ENCODE measurements around the gene PXN. TPM values are rescaled to one million over a fixed set of nuclear protein-coding genes. Genes with fewer than 3 reads are reported as not detected.

PXN gene
- total and polyA plus RNA-seq, 2 of the 13 experiments (the other 11 are each of a cell fraction or from before 2014, with no cell fraction given): 13.6 to 14.2 TPM

GRCh38 chr12:120228291-120229070, 37.0 kb downstream of the PXN start (continued):
- TF ChIP-seq, protein P1, sequence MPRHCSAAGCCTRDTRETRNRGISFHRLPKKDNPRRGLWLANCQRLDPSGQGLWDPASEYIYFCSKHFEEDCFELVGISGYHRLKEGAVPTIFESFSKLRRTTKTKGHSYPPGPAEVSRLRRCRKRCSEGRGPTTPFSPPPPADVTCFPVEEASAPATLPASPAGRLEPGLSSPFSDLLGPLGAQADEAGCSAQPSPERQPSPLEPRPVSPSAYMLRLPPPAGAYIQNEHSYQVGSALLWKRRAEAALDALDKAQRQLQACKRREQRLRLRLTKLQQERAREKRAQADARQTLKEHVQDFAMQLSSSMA (CRISPR knock-in tag; IDR thresholded peaks at IDR 0.05): 0 out of 2 replicates have a peak, but pooled peaks have one; percentile 70
- TF ChIP-seq FLYWCH1 (CRISPR knock-in tag; IDR thresholded peaks at IDR 0.05): no peak
- peak; percentile 9; the same call in 1 of the 2 replicates for TF ChIP-seq TAF1 (CRISPR knock-in tag; IDR thresholded peaks at IDR 0.05)
- TF ChIP-seq ZNF451 (CRISPR knock-in tag; IDR thresholded peaks at IDR 0.05): peak; percentile 71; the same call in 1 of the 2 replicates
- peak; percentile 62 for TF ChIP-seq ZBTB38 (CRISPR knock-in tag; IDR thresholded peaks at IDR 0.05)
- no peak for TF ChIP-seq PREB (CRISPR knock-in tag; IDR thresholded peaks at IDR 0.05)
- no peak for TF ChIP-seq SP140L (CRISPR knock-in tag; IDR thresholded peaks at IDR 0.05; ENCODE audit: borderline replicate concordance)
- TF ChIP-seq, protein P2, sequence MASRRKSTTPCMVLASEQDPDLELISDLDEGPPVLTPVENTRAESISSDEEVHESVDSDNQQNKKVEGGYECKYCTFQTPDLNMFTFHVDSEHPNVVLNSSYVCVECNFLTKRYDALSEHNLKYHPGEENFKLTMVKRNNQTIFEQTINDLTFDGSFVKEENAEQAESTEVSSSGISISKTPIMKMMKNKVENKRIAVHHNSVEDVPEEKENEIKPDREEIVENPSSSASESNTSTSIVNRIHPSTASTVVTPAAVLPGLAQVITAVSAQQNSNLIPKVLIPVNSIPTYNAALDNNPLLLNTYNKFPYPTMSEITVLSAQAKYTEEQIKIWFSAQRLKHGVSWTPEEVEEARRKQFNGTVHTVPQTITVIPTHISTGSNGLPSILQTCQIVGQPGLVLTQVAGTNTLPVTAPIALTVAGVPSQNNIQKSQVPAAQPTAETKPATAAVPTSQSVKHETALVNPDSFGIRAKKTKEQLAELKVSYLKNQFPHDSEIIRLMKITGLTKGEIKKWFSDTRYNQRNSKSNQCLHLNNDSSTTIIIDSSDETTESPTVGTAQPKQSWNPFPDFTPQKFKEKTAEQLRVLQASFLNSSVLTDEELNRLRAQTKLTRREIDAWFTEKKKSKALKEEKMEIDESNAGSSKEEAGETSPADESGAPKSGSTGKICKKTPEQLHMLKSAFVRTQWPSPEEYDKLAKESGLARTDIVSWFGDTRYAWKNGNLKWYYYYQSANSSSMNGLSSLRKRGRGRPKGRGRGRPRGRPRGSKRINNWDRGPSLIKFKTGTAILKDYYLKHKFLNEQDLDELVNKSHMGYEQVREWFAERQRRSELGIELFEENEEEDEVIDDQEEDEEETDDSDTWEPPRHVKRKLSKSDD (CRISPR knock-in tag; IDR thresholded peaks at IDR 0.05; ENCODE audit: low read depth): peak; percentile 61; the same call in 1 of the 2 replicates
- TF ChIP-seq CHD2 (IDR thresholded peaks at IDR 0.05; ENCODE audit: low read depth, low read length): no peak
- no peak for TF ChIP-seq RBM22 (optimal IDR thresholded peaks at IDR 0.05; ENCODE audit: low read length)
- TF ChIP-seq, protein P3, sequence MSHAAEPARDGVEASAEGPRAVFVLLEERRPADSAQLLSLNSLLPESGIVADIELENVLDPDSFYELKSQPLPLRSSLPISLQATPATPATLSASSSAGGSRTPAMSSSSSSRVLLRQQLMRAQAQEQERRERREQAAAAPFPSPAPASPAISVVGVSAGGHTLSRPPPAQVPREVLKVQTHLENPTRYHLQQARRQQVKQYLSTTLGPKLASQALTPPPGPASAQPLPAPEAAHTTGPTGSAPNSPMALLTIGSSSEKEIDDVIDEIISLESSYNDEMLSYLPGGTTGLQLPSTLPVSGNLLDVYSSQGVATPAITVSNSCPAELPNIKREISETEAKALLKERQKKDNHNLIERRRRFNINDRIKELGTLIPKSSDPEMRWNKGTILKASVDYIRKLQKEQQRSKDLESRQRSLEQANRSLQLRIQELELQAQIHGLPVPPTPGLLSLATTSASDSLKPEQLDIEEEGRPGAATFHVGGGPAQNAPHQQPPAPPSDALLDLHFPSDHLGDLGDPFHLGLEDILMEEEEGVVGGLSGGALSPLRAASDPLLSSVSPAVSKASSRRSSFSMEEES (CRISPR knock-in tag; IDR thresholded peaks at IDR 0.05): peak; percentile 74; the same call in 1 of the 2 replicates
- TF ChIP-seq ZNF124 (CRISPR knock-in tag; IDR thresholded peaks at IDR 0.05): peak; percentile 91
- TF ChIP-seq HCFC1 (IDR thresholded peaks at IDR 0.05; ENCODE audit: low read depth, low read length): no peak
- TF ChIP-seq REL (CRISPR knock-in tag; conservative IDR thresholded peaks at IDR 0.05): peak; percentile 86
- TF ChIP-seq ZBTB43 (CRISPR knock-in tag; conservative IDR thresholded peaks at IDR 0.05): 0 out of 2 replicates have a peak, but pooled peaks have one; percentile 16
- TF ChIP-seq, protein P4, sequence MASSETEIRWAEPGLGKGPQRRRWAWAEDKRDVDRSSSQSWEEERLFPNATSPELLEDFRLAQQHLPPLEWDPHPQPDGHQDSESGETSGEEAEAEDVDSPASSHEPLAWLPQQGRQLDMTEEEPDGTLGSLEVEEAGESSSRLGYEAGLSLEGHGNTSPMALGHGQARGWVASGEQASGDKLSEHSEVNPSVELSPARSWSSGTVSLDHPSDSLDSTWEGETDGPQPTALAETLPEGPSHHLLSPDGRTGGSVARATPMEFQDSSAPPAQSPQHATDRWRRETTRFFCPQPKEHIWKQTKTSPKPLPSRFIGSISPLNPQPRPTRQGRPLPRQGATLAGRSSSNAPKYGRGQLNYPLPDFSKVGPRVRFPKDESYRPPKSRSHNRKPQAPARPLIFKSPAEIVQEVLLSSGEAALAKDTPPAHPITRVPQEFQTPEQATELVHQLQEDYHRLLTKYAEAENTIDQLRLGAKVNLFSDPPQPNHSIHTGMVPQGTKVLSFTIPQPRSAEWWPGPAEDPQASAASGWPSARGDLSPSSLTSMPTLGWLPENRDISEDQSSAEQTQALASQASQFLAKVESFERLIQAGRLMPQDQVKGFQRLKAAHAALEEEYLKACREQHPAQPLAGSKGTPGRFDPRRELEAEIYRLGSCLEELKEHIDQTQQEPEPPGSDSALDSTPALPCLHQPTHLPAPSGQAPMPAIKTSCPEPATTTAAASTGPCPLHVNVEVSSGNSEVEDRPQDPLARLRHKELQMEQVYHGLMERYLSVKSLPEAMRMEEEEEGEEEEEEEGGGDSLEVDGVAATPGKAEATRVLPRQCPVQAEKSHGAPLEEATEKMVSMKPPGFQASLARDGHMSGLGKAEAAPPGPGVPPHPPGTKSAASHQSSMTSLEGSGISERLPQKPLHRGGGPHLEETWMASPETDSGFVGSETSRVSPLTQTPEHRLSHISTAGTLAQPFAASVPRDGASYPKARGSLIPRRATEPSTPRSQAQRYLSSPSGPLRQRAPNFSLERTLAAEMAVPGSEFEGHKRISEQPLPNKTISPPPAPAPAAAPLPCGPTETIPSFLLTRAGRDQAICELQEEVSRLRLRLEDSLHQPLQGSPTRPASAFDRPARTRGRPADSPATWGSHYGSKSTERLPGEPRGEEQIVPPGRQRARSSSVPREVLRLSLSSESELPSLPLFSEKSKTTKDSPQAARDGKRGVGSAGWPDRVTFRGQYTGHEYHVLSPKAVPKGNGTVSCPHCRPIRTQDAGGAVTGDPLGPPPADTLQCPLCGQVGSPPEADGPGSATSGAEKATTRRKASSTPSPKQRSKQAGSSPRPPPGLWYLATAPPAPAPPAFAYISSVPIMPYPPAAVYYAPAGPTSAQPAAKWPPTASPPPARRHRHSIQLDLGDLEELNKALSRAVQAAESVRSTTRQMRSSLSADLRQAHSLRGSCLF (CRISPR knock-in tag; IDR thresholded peaks at IDR 0.05; ENCODE audit: borderline replicate concordance): no peak

All from HepG2 (cell line).